K562 (cell line): ENCODE measurements around the gene IFNAR2. TPM values are rescaled to one million over a fixed set of nuclear protein-coding genes. Genes with fewer than 3 reads are reported as not detected.

Experiments used
- ARHGAP35 ChIP-seq: fragments of 450-650 bp; IDR thresholded peaks from 2 replicates; pipeline ENCODE4 v1.6.1; 2018; ENCODE audit not compliant: partially characterized antibody
- ARID3A ChIP-seq: IDR thresholded peaks from 2 replicates; pipeline ENCODE4 v1.6.1; 2012; ENCODE audit warnings: low read depth, low read length, improper control_type of control experiment, borderline replicate concordance
- ATF1 ChIP-seq, 2 experiments: fragments of 450-650 bp in 1 of 2; IDR thresholded peaks; 2 replicates each; pipeline ENCODE4 v1.6.1; 2016; ENCODE audit warnings: missing compliant biosample characterization in 1 of 2, missing genetic modification characterization in 1 of 2
- MBD2 ChIP-seq: sonication (generic); IDR thresholded peaks from 2 replicates; pipeline ENCODE4 v1.6.1; 2016; ENCODE audit warnings: low read depth, borderline replicate concordance
- NCOR1 ChIP-seq: fragments of 450-650 bp; IDR thresholded peaks from 2 replicates; pipeline ENCODE4 v1.6.1; 2016; ENCODE audit warnings: mild to moderate bottlenecking, moderate library complexity
- POLR2G ChIP-seq: fragments of 200-400 bp; formaldehyde crosslinking; IDR thresholded peaks from 2 replicates; pipeline ENCODE4 v1.6.1; 2017; ENCODE audit warnings: low read depth, mild to moderate bottlenecking, antibody characterized with exemption, low read length, moderate library complexity
- PTTG1 ChIP-seq: fragments of 450-650 bp; IDR thresholded peaks from 2 replicates; pipeline ENCODE4 v1.6.1; 2016; ENCODE audit warnings: low read depth, mild to moderate bottlenecking, missing genetic modification characterization, missing compliant biosample characterization
- PYGO2 ChIP-seq: fragments of 450-650 bp; IDR thresholded peaks from 2 replicates; pipeline ENCODE4 v1.6.1; 2016; ENCODE audit warnings: mild to moderate bottlenecking, missing genetic modification characterization, moderate library complexity, missing compliant biosample characterization
- TOE1 ChIP-seq, 2 experiments: fragments of 450-650 bp in 1 of 2; sonication (generic) in 1 of 2; formaldehyde crosslinking in 1 of 2; IDR thresholded peaks; 2 replicates each; pipeline versions ENCODE4 v1.7.1 to v1.8.0; 2016 to 2022; ENCODE audit warnings: borderline replicate concordance in 2 of 2, mild to moderate bottlenecking in 2 of 2, antibody characterized with exemption in 1 of 2, inconsistent platforms in 1 of 2, low read depth in 1 of 2, missing genetic modification reagents in 1 of 2, moderate library complexity in 1 of 2
- VEZF1 ChIP-seq: fragments of 200-800 bp; sonication (Bioruptor generic); IDR thresholded peaks from 2 replicates; pipeline ENCODE4 v1.6.1; 2017; ENCODE audit warnings: missing genetic modification characterization, missing compliant biosample characterization
- ZBTB7A ChIP-seq: IDR thresholded peaks from 2 replicates; pipeline ENCODE4 v1.6.1; 2011; ENCODE audit warnings: low read depth, mild to moderate bottlenecking, low read length, moderate library complexity, borderline replicate concordance; ENCODE audit not compliant: control insufficient read depth
- ZNF263 ChIP-seq: sonication (generic); formaldehyde crosslinking; IDR thresholded peaks from 2 replicates; pipeline ENCODE4 v1.8.0; 2022; ENCODE audit warnings: mild to moderate bottlenecking, missing genetic modification reagents, borderline replicate concordance
- ZNF766 ChIP-seq: fragments of 200-800 bp; sonication (Bioruptor generic); conservative IDR thresholded peaks from 2 replicates; pipeline ENCODE4 v1.6.1; 2016; ENCODE audit warnings: missing genetic modification characterization, missing compliant biosample characterization
- polyA plus RNA-seq, 8 experiments: library from polyadenylated mRNA; depleted of rRNA in 4 of 8; stranded (reverse) in 5 of 8; unstranded in 3 of 8; fragments of >200 nt; fragmentation: Nextera tagmentation in 2 of 8; fragmentation: Illumina TruSeq in 1 of 8; extraction: Ambion mirVana in 2 of 8; extraction: Trizol in 1 of 8; gene quantifications; 2 replicates each; pipeline versions ENCODE4 v1.2.1 to v1.2.3, GENCODE V29; 2011 to 2014; ENCODE audit warnings: inconsistent platforms in 1 of 8, missing spikeins in 1 of 8
- total RNA-seq, 7 experiments: library from RNA; depleted of rRNA in 6 of 7; stranded (reverse); fragments of >200 nt in 6 of 7; fragmentation: Illumina TruSeq in 2 of 7; extraction: Trizol in 2 of 7; gene quantifications; 2 replicates each; pipeline versions ENCODE4 v1.2.1 to v1.2.3, GENCODE V29; 2011 to 2021; ENCODE audit warnings: low replicate concordance in 1 of 7
- TF ChIP-seq, protein P1 (sequence below): sonication (generic); formaldehyde crosslinking; IDR thresholded peaks from 2 replicates; pipeline ENCODE4 v1.8.0; 2022; ENCODE audit warnings: missing genetic modification reagents, mild to moderate bottlenecking, moderate library complexity, borderline replicate concordance
- TF ChIP-seq, protein P2 (sequence below), 3 experiments: fragments of 200-800 bp in 1 of 3; sonication (Bioruptor generic) in 1 of 3; sonication (generic) in 1 of 3; formaldehyde crosslinking in 1 of 3; IDR thresholded peaks; 2 replicates each; pipeline versions ENCODE4 v1.6.1 to v1.8.0; 2016 to 2022; ENCODE audit warnings: mild to moderate bottlenecking in 2 of 3, missing compliant biosample characterization in 2 of 3, missing genetic modification characterization in 2 of 3, missing genetic modification reagents in 1 of 3
- TF ChIP-seq, protein P3 (sequence below), 2 experiments: IDR thresholded peaks; 2 replicates each; pipeline ENCODE4 v1.6.1; 2012; ENCODE audit warnings: improper control_type of control experiment in 2 of 2, low read depth in 2 of 2, low read length in 2 of 2, borderline replicate concordance in 1 of 2

Gene IFNAR2
- total and polyA plus RNA-seq, 9 of the 15 experiments (the other 6 are each of a cell fraction or from before 2014, with no cell fraction given), result 1.7 to 48.3 (median 8.4) TPM

GRCh38 chr21:33230545-33231324, 997 bp downstream of the IFNAR2 start (continued):
- no peak for TF ChIP-seq PTTG1 (tag)
- no peak for TF ChIP-seq TOE1 (IDR thresholded peaks at IDR 0.05; ENCODE audit: borderline replicate concordance)
- TF ChIP-seq TOE1 (CRISPR knock-in tag; IDR thresholded peaks at IDR 0.05; ENCODE audit: borderline replicate concordance, low read depth), result no peak
- TF ChIP-seq MBD2, result no peak
- TF ChIP-seq, protein P1, sequence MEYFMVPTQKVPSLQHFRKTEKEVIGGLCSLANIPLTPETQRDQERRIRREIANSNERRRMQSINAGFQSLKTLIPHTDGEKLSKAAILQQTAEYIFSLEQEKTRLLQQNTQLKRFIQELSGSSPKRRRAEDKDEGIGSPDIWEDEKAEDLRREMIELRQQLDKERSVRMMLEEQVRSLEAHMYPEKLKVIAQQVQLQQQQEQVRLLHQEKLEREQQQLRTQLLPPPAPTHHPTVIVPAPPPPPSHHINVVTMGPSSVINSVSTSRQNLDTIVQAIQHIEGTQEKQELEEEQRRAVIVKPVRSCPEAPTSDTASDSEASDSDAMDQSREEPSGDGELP (CRISPR knock-in tag), result peak; percentile 7; the same call in 1 of the 2 replicates
- TF ChIP-seq ZNF263 (CRISPR knock-in tag), result no peak
- TF ChIP-seq VEZF1 (CRISPR knock-in tag), result peak; percentile 37
- TF ChIP-seq ARID3A, result 0 out of 2 replicates have a peak, but pooled peaks have one; percentile 37
- TF ChIP-seq PYGO2 (tag), result peak; percentile 7; the same call in 1 of the 2 replicates
- peak; percentile 88 for TF ChIP-seq ZBTB7A
- TF ChIP-seq NCOR1, result 0 out of 2 replicates have a peak, but pooled peaks have one; percentile 22
- TF ChIP-seq, protein P2, sequence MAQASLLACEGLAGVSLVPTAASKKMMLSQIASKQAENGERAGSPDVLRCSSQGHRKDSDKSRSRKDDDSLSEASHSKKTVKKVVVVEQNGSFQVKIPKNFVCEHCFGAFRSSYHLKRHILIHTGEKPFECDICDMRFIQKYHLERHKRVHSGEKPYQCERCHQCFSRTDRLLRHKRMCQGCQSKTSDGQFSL (CRISPR knock-in tag; IDR thresholded peaks at IDR 0.05), result 0 out of 2 replicates have a peak, but pooled peaks have one; percentile 1
- TF ChIP-seq, protein P2 (tag; IDR thresholded peaks at IDR 0.05), result no peak
- TF ChIP-seq POLR2G, result no peak
- TF ChIP-seq ZNF766 (CRISPR knock-in tag), result no peak
- TF ChIP-seq ARHGAP35, result no peak
- TF ChIP-seq ATF1 (CRISPR knock-in tag; IDR thresholded peaks at IDR 0.05), result no peak
- TF ChIP-seq ATF1 (tag; IDR thresholded peaks at IDR 0.05), result 0 out of 2 replicates have a peak, but pooled peaks have one; percentile 44
- TF ChIP-seq, protein P3, sequence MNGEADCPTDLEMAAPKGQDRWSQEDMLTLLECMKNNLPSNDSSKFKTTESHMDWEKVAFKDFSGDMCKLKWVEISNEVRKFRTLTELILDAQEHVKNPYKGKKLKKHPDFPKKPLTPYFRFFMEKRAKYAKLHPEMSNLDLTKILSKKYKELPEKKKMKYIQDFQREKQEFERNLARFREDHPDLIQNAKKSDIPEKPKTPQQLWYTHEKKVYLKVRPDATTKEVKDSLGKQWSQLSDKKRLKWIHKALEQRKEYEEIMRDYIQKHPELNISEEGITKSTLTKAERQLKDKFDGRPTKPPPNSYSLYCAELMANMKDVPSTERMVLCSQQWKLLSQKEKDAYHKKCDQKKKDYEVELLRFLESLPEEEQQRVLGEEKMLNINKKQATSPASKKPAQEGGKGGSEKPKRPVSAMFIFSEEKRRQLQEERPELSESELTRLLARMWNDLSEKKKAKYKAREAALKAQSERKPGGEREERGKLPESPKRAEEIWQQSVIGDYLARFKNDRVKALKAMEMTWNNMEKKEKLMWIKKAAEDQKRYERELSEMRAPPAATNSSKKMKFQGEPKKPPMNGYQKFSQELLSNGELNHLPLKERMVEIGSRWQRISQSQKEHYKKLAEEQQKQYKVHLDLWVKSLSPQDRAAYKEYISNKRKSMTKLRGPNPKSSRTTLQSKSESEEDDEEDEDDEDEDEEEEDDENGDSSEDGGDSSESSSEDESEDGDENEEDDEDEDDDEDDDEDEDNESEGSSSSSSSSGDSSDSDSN (IDR thresholded peaks at IDR 0.05; ENCODE audit: borderline replicate concordance in 1 of 2, low read depth in 2 of 2, low read length in 2 of 2), result 0 out of 4 replicates have a peak, but pooled peaks of 1 of the 2 experiments have one; percentile 28
